NCI-H2029 treated with DMSO at 0.1 percent for 48 hours (cell line): Measurements from ENCODE around the gene HCN4.
"Not testable (repeated sequence)": the region's sequence is repeated elsewhere in the genome, so short reads cannot be mapped to it uniquely, and the experiment has no call there.

Source experiments
- DNase-seq: peaks from one replicate; lab custom pipeline; 2025; lab: John Stamatoyannopoulos, UW

The HCN4 gene

GRCh38 chr15:73368301-73369136, at the start of gene HCN4:
TSS of gene HCN4 (minus strand) at chr15:73368958. CDS start at chr15:73368270, 688 bp downstream.
- DNase-seq, result no peak

DNA sequence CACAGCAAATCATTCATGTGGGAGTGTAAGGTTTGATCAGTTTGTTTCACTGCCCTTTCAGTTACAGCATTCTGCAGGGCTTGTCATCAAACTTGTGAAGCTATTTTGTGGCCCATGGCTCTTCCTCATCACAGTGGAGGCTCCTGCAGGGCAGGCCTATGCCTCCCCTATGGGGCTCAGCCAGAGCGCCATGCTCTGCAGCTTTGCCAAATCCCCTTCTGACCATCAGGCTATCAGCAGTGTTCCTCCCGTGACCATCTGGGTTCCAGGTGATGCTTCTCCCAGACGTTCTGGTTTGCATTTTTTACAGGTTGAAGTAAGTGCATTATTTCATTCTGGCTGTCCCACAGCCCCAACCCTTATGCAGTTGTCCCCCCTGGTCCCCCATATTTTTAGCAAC, 46.1 kb upstream of the HCN4 start:
- no peak for DNase-seq

- no peak for DNase-seq
Observed at GRCh38 chr15:73403171-73403570, 34.4 kb upstream of the HCN4 start.

- DNase-seq, result not testable (repeated sequence)
Observed at GRCh38 chr15:73400222-73400621, 31.5 kb upstream of the HCN4 start.

DNA sequence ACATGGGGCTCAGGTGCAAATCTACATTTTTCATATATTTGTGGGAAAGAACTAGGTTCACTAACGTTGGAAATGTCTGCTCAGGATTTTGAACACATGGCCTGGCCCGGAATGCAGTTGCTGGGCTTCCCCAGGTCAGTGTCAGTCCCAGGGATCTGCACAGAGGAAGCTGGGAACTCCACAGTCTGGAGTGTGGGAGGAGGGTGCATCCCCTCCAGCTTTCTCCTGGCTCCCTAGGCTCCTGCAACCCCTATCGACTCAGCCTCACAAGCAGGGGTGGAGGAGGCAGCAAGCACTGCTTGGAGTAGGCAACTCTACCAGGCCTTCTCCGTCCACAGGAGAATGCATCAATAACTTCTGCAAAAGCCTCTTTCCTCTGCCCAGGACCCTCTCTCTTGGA, 30.1 kb upstream of the HCN4 start:
- DNase-seq, result no peak

- no peak for DNase-seq
Observed at GRCh38 chr15:73397461-73397860, 28.7 kb upstream of the HCN4 start.

- no peak for DNase-seq
Observed at GRCh38 chr15:73395671-73396070, 26.9 kb upstream of the HCN4 start.

GRCh38 chr15:73394782-73395181, 26.0 kb upstream of the HCN4 start:
- DNase-seq, result no peak

DNA sequence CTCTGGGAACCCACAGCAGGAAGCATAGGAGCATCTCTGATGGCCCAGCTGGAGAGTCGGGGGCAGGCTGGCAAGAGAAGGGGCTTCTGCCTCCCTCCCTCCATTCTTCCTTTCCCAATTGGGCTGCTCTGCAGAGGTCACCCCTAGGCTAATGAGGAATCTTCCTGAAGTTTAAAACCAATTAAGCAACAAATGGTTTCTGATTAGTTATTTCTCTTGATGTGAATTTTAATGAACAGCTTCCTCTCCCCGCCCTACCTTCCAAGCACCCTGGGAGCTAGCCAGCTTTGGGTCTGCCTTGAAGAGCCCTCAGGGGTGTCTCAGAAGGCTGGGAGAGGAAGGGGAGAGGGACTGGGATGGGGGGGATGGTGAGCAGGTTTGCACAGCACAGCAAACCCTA, 24.6 kb upstream of the HCN4 start:
- no peak for DNase-seq

DNA sequence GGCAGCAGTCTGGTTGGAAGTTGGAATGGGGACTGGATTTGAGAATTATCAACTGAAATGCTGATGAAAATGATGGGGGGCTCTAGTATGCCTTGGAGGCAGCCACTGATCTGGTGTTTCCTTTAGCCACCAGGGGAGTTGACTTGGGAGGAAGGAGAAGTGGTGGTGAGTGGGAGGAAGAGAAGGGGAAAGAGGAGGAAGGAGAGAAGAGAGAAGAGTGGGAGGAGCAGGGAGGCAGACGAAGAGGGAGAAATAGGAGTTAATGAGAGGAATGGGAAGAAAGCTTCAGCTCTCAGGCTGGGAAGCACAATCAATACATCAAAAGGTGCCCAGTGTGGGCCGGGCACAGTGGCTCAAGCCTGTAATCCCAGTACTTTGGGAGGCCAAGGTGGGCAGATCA, 23.3 kb upstream of the HCN4 start:
- no peak for DNase-seq

- no peak for DNase-seq
Observed at GRCh38 chr15:73391128-73391872, 22.5 kb upstream of the HCN4 start.

DNA sequence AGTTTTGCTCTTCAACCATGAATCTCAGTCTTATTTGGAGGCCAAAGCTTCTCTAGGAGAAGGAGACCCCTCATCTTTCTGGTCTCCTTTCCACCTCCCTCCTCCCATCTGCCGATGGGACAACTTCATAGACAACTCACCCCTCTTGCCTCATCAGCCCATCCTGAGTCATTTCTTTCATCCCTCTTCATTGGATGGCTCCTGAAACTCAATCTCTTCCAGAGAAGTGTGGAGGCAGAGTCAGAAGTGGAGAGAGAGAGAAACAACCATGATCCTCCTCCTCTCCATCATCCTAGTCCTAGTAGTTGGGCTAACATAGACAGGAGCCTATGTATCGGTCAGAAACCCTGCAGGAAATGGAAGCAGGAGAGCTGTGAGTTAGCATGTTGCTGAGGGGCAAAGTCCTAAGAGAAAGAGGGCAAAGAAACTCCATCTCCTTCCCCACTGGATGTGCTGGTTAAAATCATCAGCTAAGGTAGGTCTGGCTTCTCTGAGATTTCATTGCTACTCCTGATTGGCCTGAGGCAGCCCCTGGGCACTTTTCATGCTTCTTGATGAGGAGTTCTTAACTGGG, 21.3 kb upstream of the HCN4 start:
- no peak for DNase-seq

GRCh38 chr15:73389539-73389938, 20.8 kb upstream of the HCN4 start:
- DNase-seq, result no peak

DNA sequence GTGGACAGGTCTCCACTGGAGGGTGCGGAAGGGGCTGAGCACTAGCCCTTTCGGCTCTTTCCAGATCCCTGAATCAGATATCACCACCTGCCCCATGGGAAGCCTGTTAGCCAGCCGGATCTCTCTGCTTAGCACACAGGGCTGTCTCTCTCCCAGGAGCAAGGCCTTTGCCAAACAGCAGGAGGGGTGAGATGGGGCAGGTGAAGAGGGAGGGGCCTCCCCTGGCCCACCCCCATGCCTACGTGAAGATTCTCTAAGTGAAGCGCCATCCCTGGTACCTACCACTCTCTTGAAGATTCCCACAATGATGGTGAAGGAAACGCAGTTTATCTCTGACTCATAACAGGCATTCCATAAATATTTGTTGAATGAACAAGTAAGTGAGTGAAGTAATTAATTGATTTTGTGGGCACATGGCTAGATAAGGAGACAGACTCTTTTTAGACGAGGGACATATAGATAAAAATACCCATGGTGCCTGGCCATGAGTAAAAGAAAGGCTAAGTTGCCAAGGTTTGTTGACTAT, 19.6 kb upstream of the HCN4 start:
- DNase-seq, result no peak

- DNase-seq, result no peak
Observed at GRCh38 chr15:73387507-73388255, 18.9 kb upstream of the HCN4 start.

GRCh38 chr15:73386886-73387506, 18.2 kb upstream of the HCN4 start:
- DNase-seq, result no peak

GRCh38 chr15:73386238-73386637, 17.5 kb upstream of the HCN4 start:
- no peak for DNase-seq

GRCh38 chr15:73385205-73385604, 16.4 kb upstream of the HCN4 start:
- DNase-seq, result no peak

DNA sequence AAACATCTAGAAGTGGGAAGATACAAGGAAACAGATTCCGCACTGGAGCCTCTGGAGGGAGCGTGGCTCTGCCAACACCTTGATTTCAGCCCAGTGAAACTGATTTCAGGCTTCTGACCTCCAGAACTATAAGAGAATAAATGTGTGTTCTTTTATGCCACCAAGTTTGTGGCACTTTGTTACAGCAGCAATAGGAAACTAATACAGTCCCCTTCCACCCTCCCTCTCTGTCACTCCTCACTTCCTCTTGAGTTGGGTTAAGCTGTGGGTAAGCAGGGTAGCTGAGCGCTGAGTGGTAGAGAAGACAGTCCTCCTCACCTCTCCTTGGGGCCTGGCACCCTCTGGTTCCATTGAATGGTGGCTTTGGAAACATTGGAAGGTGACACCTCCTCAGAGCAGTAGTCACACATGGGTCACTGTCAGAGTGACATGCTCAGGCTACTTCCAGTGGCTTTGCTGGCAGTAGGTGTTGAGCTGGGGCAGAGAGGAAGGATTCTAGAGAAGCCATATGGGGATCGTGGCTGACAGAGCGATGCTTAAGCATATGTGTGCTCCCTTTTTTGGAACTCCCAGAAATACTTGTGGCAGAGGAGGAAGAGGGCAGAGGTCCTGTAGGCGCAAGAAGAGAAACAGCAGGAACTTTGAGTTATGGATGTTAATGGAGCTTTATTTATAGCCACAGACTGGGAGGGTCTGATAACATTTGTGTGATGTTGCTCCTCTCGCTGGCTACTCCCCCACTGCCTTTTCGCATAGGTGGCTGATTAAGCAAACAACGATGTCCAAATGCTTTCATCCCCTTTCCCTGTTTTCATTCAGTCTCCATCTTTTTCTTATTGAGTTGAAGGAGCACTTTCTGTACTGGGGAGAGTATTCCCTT, 14.8 kb upstream of the HCN4 start:
- no peak for DNase-seq

DNA sequence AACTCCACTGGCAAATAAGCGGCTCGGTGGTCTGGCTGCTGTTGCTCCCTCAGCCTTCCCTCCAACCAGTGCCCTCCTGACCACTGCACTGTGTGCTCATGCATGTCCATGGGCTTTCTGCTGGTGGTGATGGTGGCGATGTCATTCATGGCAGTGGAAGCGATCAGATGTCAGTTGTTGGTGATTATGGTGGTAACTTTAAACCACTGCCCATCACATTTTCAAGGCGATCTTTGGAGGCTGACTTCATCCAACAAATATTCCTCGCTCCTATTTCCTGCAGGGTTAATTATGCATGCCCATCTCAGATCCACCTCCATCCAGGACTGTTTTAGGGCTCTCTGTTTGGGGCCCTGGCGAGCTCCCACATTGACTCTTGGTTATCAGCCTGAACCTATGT, 13.4 kb upstream of the HCN4 start:
- no peak for DNase-seq

DNA sequence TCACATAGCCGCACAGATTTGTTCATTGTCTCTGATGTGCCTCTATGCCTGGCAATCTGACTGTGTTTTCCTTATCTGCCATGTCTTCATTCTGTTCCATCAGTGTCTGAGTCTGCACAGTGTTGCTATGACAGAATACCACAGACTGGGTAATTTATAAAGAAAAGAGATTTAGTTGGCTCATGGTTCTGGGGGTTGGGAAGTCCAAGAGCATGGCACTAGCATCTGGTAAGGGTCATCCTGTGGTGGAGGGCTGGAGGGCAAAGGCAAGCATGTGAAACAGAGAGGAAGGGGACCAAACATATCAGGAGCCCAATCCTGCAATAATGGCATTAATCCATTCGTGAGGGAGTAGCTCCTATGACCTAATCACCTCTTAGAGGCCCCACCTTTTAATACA, 11.9 kb upstream of the HCN4 start:
- DNase-seq, result no peak
